ENCODE results near the gene ARID1B.
A peak's percentile ranks its signal among the peaks of the same experiment; 100 is the strongest.

ARID1B gene

DNA sequence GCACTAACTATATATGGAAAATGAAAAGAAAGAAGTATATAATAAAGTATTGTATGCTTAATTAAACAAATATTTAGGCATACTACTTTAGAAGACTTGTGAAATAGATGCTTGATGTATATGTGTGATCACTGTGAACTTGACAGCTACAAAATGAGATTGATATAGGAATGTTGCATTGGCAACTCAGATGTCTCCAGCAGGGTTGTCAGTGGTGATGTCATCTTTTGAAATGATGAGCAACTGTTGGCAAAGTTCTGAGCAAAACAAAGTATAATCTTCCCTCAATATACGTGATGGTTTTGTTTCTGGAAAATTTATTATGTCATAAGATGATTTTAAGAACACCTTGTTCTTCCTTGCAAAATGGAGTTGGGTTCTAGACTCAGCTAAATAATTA, 133.8 kb downstream of the ARID1B start:
- H3K4me3 ChIP-seq (ENCODE audit: low read depth, low read length) = no peak overlapping the region
- H3K27me3 ChIP-seq (replicated peaks) = no peaks in the 10 kb centered on the region
- in situ Hi-C loops (cut with HindIII; ENCODE audit: low pct_ligation_motif_present, low sequenced_read_pairs) = no loop called here
- H3K27ac ChIP-seq = no peak overlapping the region
- no peak for DNase-seq
- no peaks in the 10 kb centered on the region for H3K36me3 ChIP-seq (replicated peaks)
- no peak for TF ChIP-seq CTCF (IDR thresholded peaks at IDR 0.05; ENCODE audit: low read depth, low read length, missing control alignments)

DNA sequence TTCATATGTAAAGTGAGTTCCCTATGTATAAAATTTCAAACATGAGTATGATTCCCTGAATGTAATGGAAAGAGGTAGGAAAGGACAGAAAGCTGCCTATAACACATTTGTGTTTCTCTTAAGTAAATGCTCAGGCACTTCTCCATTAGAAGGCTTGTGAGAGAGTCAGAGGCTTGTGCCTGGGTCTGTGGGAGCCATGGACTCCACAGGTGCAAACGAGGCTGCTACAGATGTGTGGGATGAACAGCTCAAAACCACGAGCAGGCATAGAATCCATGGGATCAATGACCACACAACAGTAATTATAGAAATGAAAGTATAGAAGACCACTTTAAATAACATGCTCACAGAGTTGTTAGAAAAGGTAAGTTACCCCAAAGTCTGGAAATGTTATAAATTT, 134.4 kb downstream of the ARID1B start:
- H3K36me3 ChIP-seq (replicated peaks) = no peaks in the 10 kb centered on the region
- no peaks in the 10 kb centered on the region for H3K27me3 ChIP-seq (replicated peaks)
- H3K27ac ChIP-seq = no peak overlapping the region
- no peak for DNase-seq
- H3K4me3 ChIP-seq (ENCODE audit: low read depth, low read length) = no peak overlapping the region
- in situ Hi-C loops (cut with HindIII; ENCODE audit: low pct_ligation_motif_present, low sequenced_read_pairs) = no loop called here
- TF ChIP-seq CTCF (IDR thresholded peaks at IDR 0.05; ENCODE audit: low read depth, low read length, missing control alignments) = no peak

DNA sequence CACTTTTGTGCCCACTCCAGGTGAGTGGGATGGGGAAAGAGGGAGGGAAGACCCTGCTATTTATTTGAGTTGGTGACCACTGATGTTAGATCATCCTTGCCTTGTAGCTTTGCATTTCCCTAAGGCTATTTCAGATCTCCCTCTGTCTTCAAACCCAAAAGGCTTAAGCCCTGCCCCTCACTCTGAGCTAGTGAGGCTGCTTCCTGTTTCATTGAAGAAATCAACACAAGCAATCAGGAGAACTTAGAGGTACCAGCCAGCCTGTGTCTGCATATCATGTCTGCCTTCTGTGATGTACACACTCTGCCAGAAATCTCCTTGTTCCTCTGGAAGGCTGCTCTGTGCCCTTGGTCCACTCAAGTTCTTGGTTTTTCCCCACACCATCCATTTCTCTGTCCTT, 135.3 kb downstream of the ARID1B start:
- no peaks in the 10 kb centered on the region for H3K27me3 ChIP-seq (replicated peaks)
- TF ChIP-seq CTCF (IDR thresholded peaks at IDR 0.05; ENCODE audit: low read depth, low read length, missing control alignments) = no peak
- H3K4me3 ChIP-seq (ENCODE audit: low read depth, low read length) = no peak overlapping the region
- no peak overlapping the region for H3K27ac ChIP-seq
- H3K36me3 ChIP-seq (replicated peaks) = no peaks in the 10 kb centered on the region
- no peak for DNase-seq
- in situ Hi-C loops (cut with HindIII; ENCODE audit: low pct_ligation_motif_present, low sequenced_read_pairs) = no loop called here

- Histone ChIP-seq H3K27ac (no peak overlapping the region), H3K4me3 (ENCODE audit: low read depth, low read length) (no peak overlapping the region), H3K36me3 (replicated peaks) (no peaks in the 10 kb centered on the region), H3K27me3 (replicated peaks) (no peaks in the 10 kb centered on the region)
- in situ Hi-C loops (cut with HindIII; ENCODE audit: low pct_ligation_motif_present, low sequenced_read_pairs) = no loop called here
- TF ChIP-seq CTCF (IDR thresholded peaks at IDR 0.05; ENCODE audit: low read depth, low read length, missing control alignments) = no peak
- no peak for DNase-seq
These were observed 137.0 kb downstream of the ARID1B start for GRCh38 chr6:156914181-156914580.

GRCh38 chr6:156916130-156916801, 139.1 kb downstream of the ARID1B start:
- Histone ChIP-seq H3K4me3 (ENCODE audit: low read depth, low read length) (no peak overlapping the region), H3K27me3 (replicated peaks) (no peaks in the 10 kb centered on the region), H3K36me3 (replicated peaks) (no peaks in the 10 kb centered on the region), H3K27ac (peak overlapping the region; percentile 26)
- no peak for TF ChIP-seq CTCF (IDR thresholded peaks at IDR 0.05; ENCODE audit: low read depth, low read length, missing control alignments)
- DNase-seq = no peak
- in situ Hi-C loops (cut with HindIII; ENCODE audit: low pct_ligation_motif_present, low sequenced_read_pairs) = no loop called here

DNA sequence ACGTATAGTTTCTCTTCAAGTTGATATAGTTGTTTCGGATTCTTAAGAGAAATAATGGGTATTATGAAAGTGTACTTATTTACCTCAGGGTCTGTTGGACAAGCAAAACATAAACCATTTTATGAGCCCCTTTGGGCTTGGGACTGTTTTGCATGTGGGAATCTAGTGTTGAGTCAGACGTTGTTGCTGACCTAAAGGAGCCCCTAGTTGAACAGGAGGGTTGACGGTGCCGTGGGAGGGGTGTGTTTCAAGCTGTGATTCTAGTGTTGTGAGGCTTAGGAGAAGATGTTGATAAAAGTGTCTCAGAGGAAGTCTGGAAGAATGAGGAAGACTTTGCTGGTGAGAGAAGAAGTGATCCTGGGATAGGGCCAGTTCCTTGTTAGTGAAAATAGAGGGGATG, 140.0 kb downstream of the ARID1B start:
- H3K27me3 ChIP-seq (replicated peaks) = no peaks in the 10 kb centered on the region
- no peak overlapping the region for H3K4me3 ChIP-seq (ENCODE audit: low read depth, low read length)
- H3K27ac ChIP-seq = peak overlapping the region; percentile 26
- peak; percentile 44 for DNase-seq
- no peaks in the 10 kb centered on the region for H3K36me3 ChIP-seq (replicated peaks)
- TF ChIP-seq CTCF (IDR thresholded peaks at IDR 0.05; ENCODE audit: low read depth, low read length, missing control alignments) = no peak
- in situ Hi-C loops (cut with HindIII; ENCODE audit: low pct_ligation_motif_present, low sequenced_read_pairs) = no loop called here
